Measurements from ENCODE around the gene CD2. TPM values are rescaled to one million over a fixed set of nuclear protein-coding genes. Genes with fewer than 3 reads are reported as not detected.

The CD2 gene
- total RNA-seq, 1 donor from 2014 or later, result 1.3 TPM

Other genes starting within 250 kb of the CD2 start
- gene CD58, start 183.4 kb upstream of the CD2 start, total RNA-seq, result 19.8 TPM
- gene IGSF3, start 86.7 kb upstream of the CD2 start, total RNA-seq, result 55.4 TPM
- gene PTGFRN, start 155.5 kb downstream of the CD2 start, total RNA-seq, result 55.1 TPM
- gene CD101, start 247.3 kb downstream of the CD2 start, total RNA-seq, result 1.5 TPM